Gastroesophageal sphincter (tissue), 3 donors: Measurements from ENCODE around the gene RARRES1.

Source experiments
- EP300 ChIP-seq: sonication (generic); formaldehyde crosslinking; IDR thresholded peaks from one replicate; pipeline ENCODE4 v1.6.1; 2017; ENCODE audit warnings: antibody characterized with exemption, mild to moderate bottlenecking
- POLR2A ChIP-seq, 2 donors: fragments of 450-650 bp; IDR thresholded peaks; one replicate each; pipeline ENCODE4 v1.6.1; 2017; ENCODE audit warnings: antibody characterized with exemption in 2 of 2, mild to moderate bottlenecking in 2 of 2, moderate library complexity in 1 of 2
- POLR2AphosphoS5 ChIP-seq: sonication (generic); formaldehyde crosslinking; IDR thresholded peaks from one replicate; pipeline ENCODE4 v1.6.1; 2017; ENCODE audit warnings: antibody characterized with exemption
- TF ChIP-seq, protein P1 (sequence below), 4 experiments: fragments of 200-600 bp in 2 of 4; fragments of 450-650 bp in 2 of 4; sonication (generic) in 1 of 4; IDR thresholded peaks; one replicate each; pipeline ENCODE4 v1.5.1; 2017 to 2019; ENCODE audit warnings: antibody characterized with exemption in 4 of 4, mild to moderate bottlenecking in 2 of 4, moderate library complexity in 2 of 4

DNA sequence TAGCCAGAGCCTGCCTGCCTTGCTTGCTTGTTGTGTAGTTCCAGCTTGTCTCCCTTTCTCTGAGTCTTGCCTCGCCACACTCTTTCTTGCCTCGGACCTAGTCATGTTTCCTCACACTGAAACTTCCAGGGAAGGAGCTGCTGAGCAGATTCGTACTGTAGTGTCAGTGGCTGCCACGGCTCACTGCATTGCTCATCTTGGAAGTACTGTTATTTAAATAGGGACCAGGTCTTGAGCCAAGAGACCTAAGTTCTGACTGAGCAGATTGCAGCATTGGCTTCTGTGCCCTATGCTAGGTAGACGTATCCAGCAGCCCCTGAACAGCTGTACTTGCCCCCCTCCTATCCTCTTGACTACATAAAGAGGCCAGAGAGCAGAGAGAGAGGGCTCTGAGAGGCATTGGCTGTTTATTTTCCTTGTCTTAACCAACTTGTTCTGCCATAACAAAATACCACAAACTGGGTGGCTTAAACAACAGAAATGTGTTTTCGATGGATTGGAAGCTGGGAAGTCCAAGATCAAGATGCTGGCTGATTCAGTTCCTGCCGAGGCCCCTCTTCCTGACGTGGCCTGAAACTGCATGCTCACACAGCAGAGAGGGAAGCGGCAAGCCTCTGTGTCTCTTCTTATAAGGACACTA is 5.8 kb upstream of the RARRES1 start:
- TF ChIP-seq, protein P1, sequence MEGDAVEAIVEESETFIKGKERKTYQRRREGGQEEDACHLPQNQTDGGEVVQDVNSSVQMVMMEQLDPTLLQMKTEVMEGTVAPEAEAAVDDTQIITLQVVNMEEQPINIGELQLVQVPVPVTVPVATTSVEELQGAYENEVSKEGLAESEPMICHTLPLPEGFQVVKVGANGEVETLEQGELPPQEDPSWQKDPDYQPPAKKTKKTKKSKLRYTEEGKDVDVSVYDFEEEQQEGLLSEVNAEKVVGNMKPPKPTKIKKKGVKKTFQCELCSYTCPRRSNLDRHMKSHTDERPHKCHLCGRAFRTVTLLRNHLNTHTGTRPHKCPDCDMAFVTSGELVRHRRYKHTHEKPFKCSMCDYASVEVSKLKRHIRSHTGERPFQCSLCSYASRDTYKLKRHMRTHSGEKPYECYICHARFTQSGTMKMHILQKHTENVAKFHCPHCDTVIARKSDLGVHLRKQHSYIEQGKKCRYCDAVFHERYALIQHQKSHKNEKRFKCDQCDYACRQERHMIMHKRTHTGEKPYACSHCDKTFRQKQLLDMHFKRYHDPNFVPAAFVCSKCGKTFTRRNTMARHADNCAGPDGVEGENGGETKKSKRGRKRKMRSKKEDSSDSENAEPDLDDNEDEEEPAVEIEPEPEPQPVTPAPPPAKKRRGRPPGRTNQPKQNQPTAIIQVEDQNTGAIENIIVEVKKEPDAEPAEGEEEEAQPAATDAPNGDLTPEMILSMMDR (IDR thresholded peaks at IDR 0.05) = no peak
- TF ChIP-seq EP300 (no peak), POLR2AphosphoS5 (no peak), POLR2A (IDR thresholded peaks at IDR 0.05) (no peak)
